HepG2 (cell line): Measurements from ENCODE around the gene KRT32. TPM values are rescaled to one million over a fixed set of nuclear protein-coding genes. Genes with fewer than 3 reads are reported as not detected.

Experiments
- ATAC-seq: fragments of 200-7000 bp; cut with Tn5 transposase; 3 replicates; pipeline ENCODE4 v1.9.1; 2020; ENCODE audit warnings: mild to moderate bottlenecking, moderate library complexity
- BruUV-seq: library from RNA; stranded (reverse); fragments of 400-500 nt; replicated peaks from 2 replicates; lab custom pipeline; 2021; lab: Mats Ljungman, UMichigan
- CTCF ChIA-PET: fragments of 300-600 bp; formaldehyde crosslinking; extraction: SDS; loops from one replicate; lab custom pipeline; 2021; ENCODE audit warnings: low total read pairs, inconsistent platforms, low intra/inter-chr PET ratio; lab: Yijun Ruan, JAX
- POLR2A ChIA-PET: fragments of 350-600 bp; sonication (Branson Sonifier 250); formaldehyde crosslinking; loops from one replicate; lab custom pipeline; 2020; ENCODE audit warnings: antibody characterized with exemption, inconsistent platforms; lab: Yijun Ruan, JAX
- DNase-seq: peaks from one replicate; pipeline ENCODE4 v3.0.0-alpha.2; 2015; ENCODE audit warnings: low spot score
- FAIRE-seq: peaks from 3 replicates; lab custom pipeline; 2011; peaks lifted over from hg19 to GRCh38; lab: Jason Lieb, UNC
- H2AFZ ChIP-seq: one replicate; pipeline ENCODE4 v1.6.1; 2011; ENCODE audit warnings: low read length, inconsistent platforms
- H3K27ac ChIP-seq: fragments of 300-600 bp; 3 replicates; pipeline ENCODE4 v1.8.0; 2011; ENCODE audit warnings: mixed run types, mild to moderate bottlenecking, mixed read lengths, low read length, inconsistent platforms; ENCODE audit not compliant: insufficient read depth; ENCODE audit errors: extremely low read length
- H3K27me3 ChIP-seq, 2 experiments: fragments of 200-600 bp in 1 of 2; 2 replicates in 1 of 2; 3 replicates in 1 of 2; pipeline versions ENCODE4 v1.6.0 to v1.8.0; 2011; ENCODE audit warnings: low read length in 2 of 2, mild to moderate bottlenecking in 2 of 2, moderate library complexity in 2 of 2, inconsistent platforms in 1 of 2; ENCODE audit not compliant: insufficient read depth in 2 of 2, control insufficient read depth in 1 of 2
- H3K36me3 ChIP-seq, 2 experiments: fragments of 200-600 bp in 1 of 2; replicated peaks in 1 of 2; 2 replicates in 1 of 2; 3 replicates in 1 of 2; pipeline versions ENCODE4 v1.5.1 to v1.8.0; 2011; ENCODE audit warnings: low read length in 2 of 2, inconsistent platforms in 1 of 2; ENCODE audit not compliant: insufficient read depth in 2 of 2, control insufficient read depth in 1 of 2
- H3K4me1 ChIP-seq: 2 replicates; pipeline ENCODE4 v1.5.1; 2012; ENCODE audit warnings: low read length, inconsistent platforms; ENCODE audit not compliant: insufficient read depth
- H3K4me2 ChIP-seq: 2 replicates; pipeline ENCODE4 v1.6.0; 2011; ENCODE audit warnings: low read depth, low read length, inconsistent platforms
- H3K4me3 ChIP-seq, 3 experiments: fragments of 200-600 bp in 1 of 3; sonication (generic), shearing (Covaris generic) in 1 of 3; replicated peaks in 1 of 3; 2 replicates each; pipeline ENCODE4 v1.5.1; 2011 to 2016; ENCODE audit warnings: low read length in 3 of 3, inconsistent platforms in 2 of 3, low read depth in 2 of 3, mild to moderate bottlenecking in 2 of 3, control low read depth in 1 of 3, mixed read lengths in 1 of 3; ENCODE audit not compliant: insufficient read depth in 1 of 3
- H3K79me2 ChIP-seq: one replicate; pipeline ENCODE4 v1.6.1; 2011; ENCODE audit warnings: low read length, inconsistent platforms; ENCODE audit not compliant: insufficient read depth
- H3K9ac ChIP-seq: 2 replicates; pipeline ENCODE4 v1.6.0; 2011; ENCODE audit warnings: mild to moderate bottlenecking, low read depth, low read length, inconsistent platforms; ENCODE audit not compliant: insufficient read depth
- H3K9me3 ChIP-seq: 2 replicates; pipeline ENCODE4 v1.5.1; 2012; ENCODE audit warnings: mild to moderate bottlenecking, low read length
- H4K20me1 ChIP-seq: 2 replicates; pipeline ENCODE4 v1.6.0; 2011; ENCODE audit warnings: inconsistent platforms, mild to moderate bottlenecking, low read length, moderate library complexity; ENCODE audit not compliant: insufficient read depth
- DBP ChIP-seq: sonication (generic); formaldehyde crosslinking; IDR thresholded peaks from 2 replicates; pipeline ENCODE4 v1.4.0; 2020; ENCODE audit warnings: missing genetic modification reagents; ENCODE audit errors: not compliant biosample characterization
- KDM5A ChIP-seq: fragments of 200-600 bp; sonication (generic); IDR thresholded peaks from 2 replicates; pipeline ENCODE4 v1.7.0; 2018; ENCODE audit warnings: antibody characterized with exemption, mild to moderate bottlenecking, low read length, borderline replicate concordance
- KMT2A ChIP-seq: sonication (generic); formaldehyde crosslinking; IDR thresholded peaks from 2 replicates; pipeline ENCODE4 v1.4.0; 2020; ENCODE audit warnings: missing genetic modification reagents
- PAWR ChIP-seq: sonication (generic); formaldehyde crosslinking; IDR thresholded peaks from 2 replicates; pipeline ENCODE4 v1.4.0; 2020; ENCODE audit warnings: missing genetic modification reagents, mild to moderate bottlenecking, borderline replicate concordance
- PRDM4 ChIP-seq: sonication (generic); formaldehyde crosslinking; IDR thresholded peaks from 2 replicates; pipeline ENCODE4 v1.9.0; 2021; ENCODE audit warnings: missing genetic modification reagents, borderline replicate concordance
- RBFOX2 ChIP-seq: fragments of 200-400 bp; formaldehyde crosslinking; IDR thresholded peaks from 2 replicates; pipeline ENCODE4 v1.6.1; 2017; ENCODE audit warnings: low read depth, mild to moderate bottlenecking, low read length
- RFX5 ChIP-seq: IDR thresholded peaks from 2 replicates; pipeline ENCODE4 v1.6.1; 2011; ENCODE audit warnings: low read depth, low read length, improper control_type of control experiment
- TFDP1 ChIP-seq: IDR thresholded peaks from 2 replicates; pipeline ENCODE4 v1.6.1; 2016; ENCODE audit warnings: missing compliant biosample characterization, missing genetic modification reagents, borderline replicate concordance
- ZBTB25 ChIP-seq: IDR thresholded peaks from 2 replicates; pipeline ENCODE4 v1.6.1; 2018; ENCODE audit warnings: missing genetic modification reagents
- ZBTB38 ChIP-seq: sonication (generic); formaldehyde crosslinking; IDR thresholded peaks from 2 replicates; pipeline ENCODE4 v1.5.1; 2020; ENCODE audit warnings: mild to moderate bottlenecking, missing genetic modification reagents
- ZNF17 ChIP-seq: sonication (generic); formaldehyde crosslinking; IDR thresholded peaks from 2 replicates; pipeline ENCODE4 v1.5.0; 2020; ENCODE audit warnings: mild to moderate bottlenecking, missing genetic modification reagents
- WGBS: methylation state at CpG from one replicate; pipeline ENCODE4 v1.1.6; 2017; ENCODE audit warnings: low lambda C conversion rate; 5-methylcytosine and 5-hydroxymethylcytosine counted together
- in situ Hi-C: cut with HindIII; loops from 2 replicates; pipeline ENCODE4 v1.10.0; 2017; ENCODE audit warnings: low pct_unique_long_range_greater_than_20kb; ENCODE audit not compliant: extremely low pct_ligation_motif_present
- intact Hi-C: fragments of 100-400 bp; cut with micrococcal nuclease; formaldehyde crosslinking; loops from one replicate; pipeline ENCODE4 v1.10.0; 2022; ENCODE audit not compliant: unreplicated experiment
- polyA plus RNA-seq, 8 experiments: library from polyadenylated mRNA; depleted of rRNA in 3 of 8; stranded (reverse) in 7 of 8; unstranded in 1 of 8; fragments of >200 nt; fragmentation: Illumina TruSeq in 4 of 8; extraction: Trizol in 4 of 8; gene quantifications; 2 replicates each; pipeline versions ENCODE4 v1.2.1 to v1.2.3, GENCODE V29; 2011 to 2016; ENCODE audit warnings: low read depth in 4 of 8, missing spikeins in 1 of 8, mixed read lengths in 1 of 8; ENCODE audit not compliant: insufficient read depth in 1 of 8
- total RNA-seq, 5 experiments: library from RNA; depleted of rRNA; stranded (reverse); fragments of >200 nt; fragmentation: Illumina TruSeq; extraction: Trizol; gene quantifications; 2 replicates each; pipeline ENCODE4 v1.2.3, GENCODE V29; 2016; ENCODE audit warnings: low read depth in 1 of 5

KRT32 gene
- total and polyA plus RNA-seq, 2 of the 13 experiments (the other 11 are each of a cell fraction or from before 2014, with no cell fraction given) = not detected

- TF ChIP-seq DBP (CRISPR knock-in tag) = no peak
- TF ChIP-seq KMT2A (CRISPR knock-in tag) = no peak
- no peak for TF ChIP-seq RFX5
- TF ChIP-seq KDM5A = no peak
- no peak for TF ChIP-seq TFDP1 (CRISPR knock-in tag)
- no peak for TF ChIP-seq PAWR (CRISPR knock-in tag)
- no peak for TF ChIP-seq ZBTB38
- TF ChIP-seq PRDM4 = no peak
- TF ChIP-seq ZNF17 (CRISPR knock-in tag) = no peak
- TF ChIP-seq RBFOX2 = no peak
- TF ChIP-seq ZBTB25 (CRISPR knock-in tag) = no peak
- no peaks in the 10 kb centered on the region for H4K20me1 ChIP-seq
- H3K9me3 ChIP-seq = no peaks in the 10 kb centered on the region
- no peak overlapping the region for H3K4me3 ChIP-seq
- no peak overlapping the region for H2AFZ ChIP-seq
- WGBS = 37% methylated on average over 10 of the region's 10 CpGs
- no peak for ATAC-seq
- DNase-seq = no peak
- no peak for FAIRE-seq
- no TSS peak for BruUV-seq
- H3K4me2 ChIP-seq = no peak overlapping the region
- ChIA-PET POLR2A (no interaction called here), CTCF (no interaction called here)
- peaks cover 7 to 51% of the 10 kb centered on the region in 2 experiments for H3K27me3 ChIP-seq
- in situ Hi-C loops = no loop called here
- peaks cover 4% of the 10 kb centered on the region for H3K4me1 ChIP-seq
- no peaks in the 10 kb centered on the region for H3K79me2 ChIP-seq
- no peak overlapping the region for H3K27ac ChIP-seq
- H3K36me3 ChIP-seq = no peaks in the 10 kb centered on the region
- H3K9ac ChIP-seq = no peak overlapping the region
- intact Hi-C loops = no loop called here
These were observed 44.5 kb upstream of the KRT32 start for GRCh38 chr17:41511716-41512115.
